B cell (primary cell): ENCODE data around the gene PLK2. TPM values are rescaled to one million over a fixed set of nuclear protein-coding genes. Genes with fewer than 3 reads are reported as not detected.

Experiments used
- ATAC-seq: fragments of 200-7000 bp; cut with Tn5 transposase; one replicate; pipeline ENCODE4 v1.10.0; 2021; ENCODE audit warnings: low read depth, mild to moderate bottlenecking, moderate number of reproducible peaks, moderate library complexity
- CTCF ChIA-PET: fragments of 350-600 bp; sonication (Branson Sonifier 250); formaldehyde crosslinking; loops from one replicate; lab custom pipeline; 2021; ENCODE audit warnings: antibody characterized with exemption, inconsistent platforms; lab: Charles Lee
- POLR2A ChIA-PET: fragments of 350-600 bp; sonication (Branson Sonifier 250); formaldehyde crosslinking; loops from one replicate; lab custom pipeline; 2021; ENCODE audit warnings: antibody characterized with exemption; lab: Charles Lee
- DNase-seq: peaks from one replicate; pipeline ENCODE4 v3.0.0; 2013
- H2AFZ ChIP-seq: 2 replicates; pipeline ENCODE4 v1.6.1; 2012; ENCODE audit warnings: mild to moderate bottlenecking, low read depth, low read length; ENCODE audit not compliant: insufficient read depth, poor library complexity, severe bottlenecking
- H3K27ac ChIP-seq, 2 donors: 1 replicate in 1 of 2; 2 replicates in 1 of 2; pipeline ENCODE4 v1.5.1; 2012 to 2013; ENCODE audit warnings: low read length in 2 of 2, mild to moderate bottlenecking in 2 of 2, moderate library complexity in 1 of 2
- H3K27me3 ChIP-seq, 4 experiments: fragments of 200-600 bp in 1 of 4; sonication (generic) in 1 of 4; replicated peaks in 1 of 4; 1 replicate in 2 of 4; 2 replicates in 2 of 4; pipeline versions ENCODE4 v1.6.1 to v1.7.0; 2013 to 2016; ENCODE audit warnings: low read length in 3 of 4, mild to moderate bottlenecking in 2 of 4, mixed read lengths in 1 of 4, moderate library complexity in 1 of 4; ENCODE audit not compliant: insufficient read depth in 4 of 4, control insufficient read depth in 3 of 4; ENCODE audit errors: control extremely low read depth in 1 of 4
- H3K36me3 ChIP-seq, 2 experiments: replicated peaks in 1 of 2; 1 replicate in 1 of 2; 2 replicates in 1 of 2; pipeline versions ENCODE4 v1.6.1 to v1.7.1; 2013; ENCODE audit warnings: low read length in 1 of 2; ENCODE audit not compliant: insufficient read depth in 2 of 2, control insufficient read depth in 1 of 2; ENCODE audit errors: control extremely low read depth in 1 of 2, extremely low read depth in 1 of 2
- H3K4me1 ChIP-seq, 2 donors: fragments of 200-600 bp in 1 of 2; sonication (generic) in 1 of 2; 1 replicate in 1 of 2; 2 replicates in 1 of 2; pipeline versions ENCODE4 v1.5.1 to v1.6.1; 2013 to 2017; ENCODE audit warnings: low read length in 2 of 2; ENCODE audit not compliant: control insufficient read depth in 2 of 2, insufficient read depth in 2 of 2
- H3K4me2 ChIP-seq: replicated peaks from 2 replicates; pipeline ENCODE3; 2012; ENCODE audit warnings: mild to moderate bottlenecking, low read depth, low read length; ENCODE audit not compliant: poor library complexity, severe bottlenecking
- H3K4me3 ChIP-seq, 5 experiments: fragments of 200-600 bp in 1 of 5; sonication (generic) in 1 of 5; 1 replicate in 3 of 5; 2 replicates in 2 of 5; pipeline versions ENCODE4 v1.5.1 to v1.7.0; 2011 to 2016; ENCODE audit warnings: low read length in 4 of 5, mild to moderate bottlenecking in 4 of 5, low read depth in 2 of 5, control low read depth in 1 of 5, moderate library complexity in 1 of 5; ENCODE audit not compliant: insufficient read depth in 1 of 5; ENCODE audit errors: control extremely low read depth in 1 of 5, extremely low read depth in 1 of 5
- H3K79me2 ChIP-seq: fragments of 200-600 bp; sonication (generic); one replicate; pipeline ENCODE4 v1.6.0; 2016; ENCODE audit warnings: low read length; ENCODE audit not compliant: control insufficient read depth, insufficient read depth
- H3K9ac ChIP-seq: fragments of 200-600 bp; sonication (generic); 2 replicates; pipeline ENCODE4 v1.6.1; 2017; ENCODE audit warnings: mild to moderate bottlenecking, low read length, moderate library complexity
- H3K9me3 ChIP-seq, 3 donors: one replicate each; pipeline versions ENCODE4 v1.6.1 to v1.7.1; 2013; ENCODE audit warnings: low read length in 2 of 3; ENCODE audit not compliant: control insufficient read depth in 2 of 3, insufficient read depth in 1 of 3; ENCODE audit errors: control extremely low read depth in 1 of 3
- H4K20me1 ChIP-seq: 2 replicates; pipeline ENCODE4 v1.6.0; 2012; ENCODE audit warnings: mild to moderate bottlenecking, low read length; ENCODE audit not compliant: insufficient read depth, control insufficient read depth, poor library complexity, severe bottlenecking
- H3K27ac Mint-ChIP-seq: one replicate; pipeline ENCODE4 v1.8.0; 2021; ENCODE audit warnings: mixed read lengths
- H3K27me3 Mint-ChIP-seq: one replicate; pipeline ENCODE4 v1.8.0; 2021; ENCODE audit warnings: mixed read lengths
- H3K4me1 Mint-ChIP-seq: one replicate; pipeline ENCODE4 v1.8.0; 2021; ENCODE audit warnings: mixed read lengths
- H3K4me3 Mint-ChIP-seq: one replicate; pipeline ENCODE4 v1.8.0; 2021; ENCODE audit warnings: mixed read lengths
- H3K9me3 Mint-ChIP-seq: one replicate; pipeline ENCODE4 v1.8.0; 2022; ENCODE audit warnings: mixed read lengths; ENCODE audit not compliant: insufficient read depth
- CTCF ChIP-seq: fragments of 200-600 bp; IDR thresholded peaks from one replicate; pipeline ENCODE4 v1.8.0; 2022; ENCODE audit warnings: antibody characterized with exemption, mild to moderate bottlenecking
- EZH2 ChIP-seq: IDR thresholded peaks from 2 replicates; pipeline ENCODE4 v1.6.1; 2012; ENCODE audit warnings: borderline replicate concordance, low read depth, mild to moderate bottlenecking, moderate library complexity, low read length; ENCODE audit not compliant: insufficient read depth, poor library complexity, severe bottlenecking
- WGBS: methylation state at CpG from one replicate; pipeline ENCODE4 v1.1.5; 2013; ENCODE audit warnings: missing lambda C conversion rate; ENCODE audit not compliant: insufficient coverage; 5-methylcytosine and 5-hydroxymethylcytosine counted together
- intact Hi-C: fragments of 100-400 bp; cut with micrococcal nuclease; formaldehyde crosslinking; loops from one replicate; pipeline ENCODE4 v1.10.0; 2022
- polyA plus RNA-seq: library from polyadenylated mRNA; depleted of rRNA; stranded (reverse); fragments of >200 nt; gene quantifications from 2 replicates; pipeline ENCODE4 v1.2.3, GENCODE V29; 2012
- total RNA-seq, 2 donors: library from RNA; stranded (reverse); fragments of 120-200 nt in 1 of 2; gene quantifications; 1 replicate in 1 of 2; 2 replicates in 1 of 2; pipeline versions ENCODE4 v1.2.3 to v1.2.4, GENCODE V29; 2013 to 2022

The PLK2 gene
- total and polyA plus RNA-seq, 2 donors (not counting 1 experiment from before 2014, with no cell fraction given), result 32.2 to 47.2 TPM

GRCh38 chr5:58410441-58410840, 49.4 kb downstream of the PLK2 start:
- ATAC-seq (no peak), DNase-seq (no peak)
- intact Hi-C loops, result no loop called here
- H3K79me2 ChIP-seq, result no peaks in the 10 kb centered on the region
- no peak overlapping the region for H3K27ac Mint-ChIP-seq
- TF ChIP-seq CTCF (no peak), EZH2 (no peak)
- H3K4me1 ChIP-seq, result no peaks in the 10 kb centered on the region
- ChIA-PET POLR2A (no interaction called here), CTCF (no interaction called here)
- H3K9ac ChIP-seq, result no peak overlapping the region
- H3K27me3 Mint-ChIP-seq, result peaks cover 19% of the 10 kb centered on the region
- no peaks in the 10 kb centered on the region for H3K9me3 ChIP-seq
- H4K20me1 ChIP-seq, result no peaks in the 10 kb centered on the region
- H3K27me3 ChIP-seq, result no peaks in the 10 kb centered on the region
- no peak overlapping the region for H3K27ac ChIP-seq
- no peak overlapping the region for H2AFZ ChIP-seq
- WGBS, result no CpG with 5 or more reads among the region's 2 CpGs
- no peak overlapping the region for H3K4me3 Mint-ChIP-seq
- no peak overlapping the region for H3K4me2 ChIP-seq
- no peaks in the 10 kb centered on the region for H3K9me3 Mint-ChIP-seq
- no peaks in the 10 kb centered on the region for H3K4me1 Mint-ChIP-seq
- no peaks in the 10 kb centered on the region for H3K36me3 ChIP-seq
- H3K4me3 ChIP-seq, result no peak overlapping the region

- H2AFZ ChIP-seq, result no peak overlapping the region
- H4K20me1 ChIP-seq, result no peaks in the 10 kb centered on the region
- no peaks in the 10 kb centered on the region for H3K4me1 ChIP-seq
- no peaks in the 10 kb centered on the region for H3K27me3 ChIP-seq
- no peak overlapping the region for H3K27ac ChIP-seq
- CTCF ChIA-PET, result no interaction called here
- no peak for ATAC-seq
- DNase-seq, result no peak
- Mint-ChIP-seq H3K4me1 (no peaks in the 10 kb centered on the region), H3K4me3 (no peak overlapping the region), H3K27me3 (peaks cover 14% of the 10 kb centered on the region), H3K9me3 (no peaks in the 10 kb centered on the region), H3K27ac (no peak overlapping the region)
- H3K4me3 ChIP-seq, result no peak overlapping the region
- no peak for TF ChIP-seq EZH2
- no peaks in the 10 kb centered on the region for H3K79me2 ChIP-seq
- no peak overlapping the region for H3K9ac ChIP-seq
- POLR2A ChIA-PET, result no interaction called here
- no CpG with 5 or more reads among the region's 1 CpG for whole genome bisulfite sequencing
- H3K4me2 ChIP-seq, result no peak overlapping the region
- intact Hi-C loops, result no loop called here
- H3K36me3 ChIP-seq, result no peaks in the 10 kb centered on the region
- no peaks in the 10 kb centered on the region for H3K9me3 ChIP-seq
Observed at GRCh38 chr5:58407042-58407719, 52.7 kb downstream of the PLK2 start.
